Anterior cingulate cortex (tissue), 58 donors: ENCODE results near the gene ZNF697.
A peak's percentile ranks its signal among the peaks of the same experiment; 100 is the strongest.
"Not testable (repeated sequence)": the region's sequence is repeated elsewhere in the genome, so short reads cannot be mapped to it uniquely, and the experiment has no call there.

ENCODE experiments used
- DNase-seq, 58 donors: peaks; one replicate each; lab custom pipeline; 2025; lab: John Stamatoyannopoulos, UW

Gene ZNF697

GRCh38 chr1:119605686-119606085, 42.4 kb downstream of the ZNF697 start:
- peak in 1 of 58 donors; percentile 15 for DNase-seq

- not testable (repeated sequence) for DNase-seq
Measured at GRCh38 chr1:119605080-119605479, 43.0 kb downstream of the ZNF697 start.

DNA sequence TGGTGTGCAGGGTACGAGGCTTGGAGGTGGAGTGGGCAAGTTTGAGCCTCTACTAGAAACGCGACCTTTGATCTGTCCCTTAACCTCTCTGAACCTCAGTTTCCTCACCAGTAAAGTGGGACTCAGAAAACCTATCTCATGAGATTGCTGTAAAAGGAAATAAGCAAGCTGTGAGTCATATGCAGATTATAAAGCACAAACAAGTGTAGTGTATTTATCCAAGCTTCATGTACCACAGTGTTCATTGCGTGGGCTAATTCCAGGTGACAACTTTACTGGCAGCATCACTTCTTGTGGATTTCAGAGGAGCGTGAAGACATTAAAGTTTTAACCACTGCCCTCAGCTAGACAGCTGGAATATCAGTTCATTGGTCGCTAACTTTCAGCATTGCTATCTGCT, 44.4 kb downstream of the ZNF697 start:
- no peak for DNase-seq

DNA sequence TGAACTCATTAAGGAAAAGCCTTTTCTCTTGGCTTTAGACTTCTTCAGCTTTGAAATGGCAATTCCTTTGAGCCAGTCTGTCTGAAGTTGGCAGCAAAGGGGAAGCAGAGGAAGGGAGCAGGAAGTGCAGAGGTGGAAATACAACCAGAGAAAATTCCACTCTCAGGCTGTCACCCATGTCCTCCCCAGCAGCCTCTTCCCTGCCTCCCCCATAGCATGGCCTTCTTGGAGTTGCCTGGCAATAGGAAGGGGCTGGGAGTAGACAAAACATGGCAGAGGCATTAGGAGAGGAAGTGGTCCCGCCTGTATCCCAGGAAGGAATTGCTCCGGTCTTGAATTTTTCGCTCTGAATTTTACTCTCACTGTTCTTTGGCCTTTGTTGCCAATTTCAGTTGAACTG, 44.8 kb downstream of the ZNF697 start:
- not testable (repeated sequence) for DNase-seq

DNA sequence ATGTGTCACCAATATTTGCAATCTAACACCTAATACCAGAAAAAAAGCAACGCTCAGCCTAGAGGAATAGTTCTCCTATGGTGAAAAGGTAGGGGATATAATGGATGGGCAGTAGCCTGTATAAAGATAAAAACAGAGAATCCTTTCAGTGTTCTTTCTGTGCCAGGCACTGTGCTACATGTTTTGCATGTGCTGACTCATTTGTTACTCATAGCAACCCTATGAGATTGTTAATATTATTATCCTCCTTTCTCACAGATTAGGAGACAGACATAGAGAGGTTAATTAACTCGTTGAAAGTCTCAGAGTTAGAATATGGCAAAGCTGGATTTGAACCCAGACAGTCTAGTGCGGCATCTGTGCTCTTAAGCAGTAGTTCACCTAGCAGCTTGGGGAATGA, 45.3 kb downstream of the ZNF697 start:
- DNase-seq = not testable (repeated sequence)

GRCh38 chr1:119602169-119602568, 45.9 kb downstream of the ZNF697 start:
- DNase-seq = no peak

DNA sequence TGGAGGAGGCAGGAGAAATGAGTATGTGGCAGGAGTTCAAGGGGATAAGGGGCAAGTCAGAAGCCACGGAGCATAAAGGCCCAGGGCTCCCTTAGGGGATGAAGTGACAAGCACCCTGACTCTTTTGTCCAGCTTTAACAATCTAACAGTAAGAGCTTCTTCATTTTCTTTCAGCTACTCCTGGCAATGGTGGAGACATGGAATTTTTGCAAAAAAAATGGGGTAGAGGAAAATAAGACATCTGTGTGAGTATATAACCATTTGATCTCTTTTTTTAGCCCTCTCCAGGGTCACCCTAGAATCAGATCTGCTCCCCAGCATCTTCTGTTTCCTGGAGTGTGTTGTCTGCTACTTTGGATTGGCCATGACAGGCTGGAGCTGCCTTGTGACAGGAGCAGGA, 47.1 kb downstream of the ZNF697 start:
- DNase-seq = no peak

GRCh38 chr1:119600561-119600960, 47.5 kb downstream of the ZNF697 start:
- DNase-seq = no peak

GRCh38 chr1:119595606-119596005, 52.5 kb downstream of the ZNF697 start:
- peak in 1 of 58 donors; percentile 51 for DNase-seq

DNA sequence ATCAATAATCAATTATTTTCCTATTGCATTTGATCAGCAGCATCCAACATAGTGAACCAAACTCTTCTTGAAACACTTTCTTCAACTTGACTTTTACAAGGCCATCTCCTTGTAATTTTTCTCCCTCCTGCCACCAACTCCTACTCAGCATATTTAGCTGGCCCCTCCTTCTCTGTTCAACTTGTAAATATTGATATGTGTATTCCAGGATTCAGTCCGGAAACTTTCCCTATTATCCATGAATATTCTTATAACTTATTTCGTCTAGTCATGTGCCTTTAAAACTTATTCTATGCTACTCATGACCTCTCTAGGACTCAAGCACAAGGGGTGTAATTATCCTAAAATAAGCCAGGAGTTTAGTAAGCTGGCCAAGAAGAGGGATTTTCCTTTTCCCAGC, 52.9 kb downstream of the ZNF697 start:
- no peak for DNase-seq

GRCh38 chr1:119594376-119594775, 53.7 kb downstream of the ZNF697 start:
- no peak for DNase-seq

DNA sequence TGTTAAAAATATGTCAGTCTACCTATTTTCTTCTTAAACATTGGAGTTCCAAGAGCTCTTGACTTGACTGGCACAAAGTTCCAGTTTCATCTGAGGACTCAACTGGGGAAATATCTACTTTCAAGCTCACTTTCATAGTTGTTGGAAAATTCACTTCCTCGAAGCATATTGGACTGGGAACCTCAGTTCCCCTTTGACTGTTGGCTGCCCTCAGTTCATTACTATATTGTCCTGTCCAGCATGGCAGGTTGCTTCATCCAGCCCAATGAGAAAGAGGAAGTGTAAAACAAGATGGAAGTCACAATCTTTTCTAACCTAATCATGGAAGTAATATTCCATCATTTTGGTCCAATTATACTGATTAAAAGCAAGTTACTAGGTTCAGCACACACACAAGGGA, 54.3 kb downstream of the ZNF697 start:
- DNase-seq = no peak

DNA sequence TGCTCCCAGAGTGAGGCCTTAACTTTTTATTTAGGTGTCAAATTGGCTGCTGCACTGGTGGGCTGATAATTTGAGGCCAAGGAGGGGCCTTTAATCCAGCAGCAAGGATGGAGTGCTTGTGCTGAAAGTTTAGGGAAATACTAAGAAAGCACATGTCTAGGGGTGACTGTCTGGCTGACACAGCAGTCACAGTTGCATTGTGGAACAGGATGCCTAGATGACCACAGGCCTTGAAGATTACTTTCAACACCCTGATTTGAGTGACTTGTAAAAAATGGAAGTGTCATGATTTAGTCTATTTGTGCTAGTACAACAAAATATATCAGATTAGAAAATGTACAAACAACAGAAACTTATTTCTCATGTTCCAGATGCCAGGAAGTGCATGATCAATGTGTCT, 57.7 kb downstream of the ZNF697 start:
- DNase-seq = no peak

GRCh38 chr1:119588621-119589020, 59.4 kb downstream of the ZNF697 start:
- DNase-seq = no peak

GRCh38 chr1:119587341-119587740, 60.7 kb downstream of the ZNF697 start:
- DNase-seq = no peak

DNA sequence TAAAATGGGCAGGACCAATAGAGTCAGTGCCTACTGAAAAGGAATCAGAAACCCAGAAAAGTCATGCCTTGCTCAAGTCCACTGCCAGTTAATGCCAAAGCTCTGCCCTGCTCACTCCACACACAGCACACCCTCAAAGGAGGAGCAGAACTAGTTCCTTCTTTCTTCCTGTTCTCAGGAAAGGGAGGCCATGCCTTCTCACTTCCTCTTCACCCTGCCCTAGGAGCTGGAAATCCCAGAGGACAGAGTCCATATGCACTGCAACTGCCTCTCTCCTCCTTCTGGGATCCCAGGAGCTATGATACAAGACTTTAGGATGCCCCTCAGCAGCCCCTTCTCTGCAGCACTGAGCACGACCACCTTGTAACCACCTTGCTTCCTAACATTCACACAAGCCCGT, 62.3 kb downstream of the ZNF697 start:
- DNase-seq = not testable (repeated sequence)

- peak in 48 of 58 donors; percentile 1 to 68 (median 28) for DNase-seq
Measured at GRCh38 chr1:119582801-119583200, 65.3 kb downstream of the ZNF697 start.

GRCh38 chr1:119581076-119581475, 67.0 kb downstream of the ZNF697 start:
- DNase-seq = peak in 2 of 58 donors; percentile 4 to 7

- no peak for DNase-seq
Measured at GRCh38 chr1:119573886-119574285, 74.2 kb downstream of the ZNF697 start.

DNA sequence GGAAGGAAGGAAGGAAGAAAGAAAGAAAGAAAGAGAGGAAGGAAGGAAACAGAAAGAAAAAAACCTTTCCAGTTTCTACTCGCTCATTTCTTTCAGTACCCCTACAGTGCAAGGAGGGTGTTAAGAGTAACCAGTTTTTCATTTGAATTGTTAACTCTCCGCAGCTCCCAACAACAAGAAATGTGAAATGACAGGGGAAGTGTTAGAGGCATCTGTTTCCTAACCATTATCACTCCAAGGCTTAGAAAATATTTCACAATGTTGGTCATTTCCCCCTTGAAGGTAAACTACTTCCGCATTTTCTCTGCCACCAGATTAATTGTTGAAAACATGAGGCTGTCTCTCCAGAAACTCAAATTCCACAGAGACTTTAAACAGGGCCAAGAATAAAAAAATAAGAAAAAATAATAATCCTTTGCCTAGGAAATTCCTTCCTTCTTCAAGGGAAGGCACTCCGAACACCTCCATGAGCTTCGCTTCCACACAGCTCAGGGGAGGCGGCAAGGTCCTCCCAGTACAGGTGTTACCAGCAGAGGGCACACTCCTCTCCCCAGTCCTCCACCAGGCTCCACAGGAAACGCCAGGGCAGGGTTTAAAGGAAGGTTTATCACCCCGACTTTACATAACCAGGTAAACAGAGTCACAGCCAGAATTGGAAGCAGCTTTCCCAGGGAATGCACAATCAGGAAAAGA, 78.0 kb downstream of the ZNF697 start:
- not testable (repeated sequence) for DNase-seq
